Pancreas (tissue), 10 donors: ENCODE data around the gene ZGLP1. TPM values are rescaled to one million over a fixed set of nuclear protein-coding genes. Genes with fewer than 3 reads are reported as not detected.

Experiments used
- ATAC-seq, 4 donors: fragments of 200-7000 bp; cut with Tn5 transposase; one replicate each; pipeline versions ENCODE4 v1.8.0 to v1.9.1; 2020; ENCODE audit warnings: mild to moderate bottlenecking in 4 of 4, moderate library complexity in 4 of 4
- DNase-seq, 6 donors: peaks; one replicate each; pipeline ENCODE4 v3.0.0-alpha.2; 2020
- FAIRE-seq: peaks from 2 replicates; lab custom pipeline; 2012; peaks lifted over from hg19 to GRCh38; lab: Jason Lieb, UNC
- H3K27ac ChIP-seq, 4 donors: fragments of 200-600 bp; sonication (generic); 1 replicate in 3 of 4; 2 replicates in 1 of 4; pipeline versions ENCODE4 v1.5.0 to v1.8.0; 2020
- H3K27me3 ChIP-seq, 4 donors: fragments of 200-600 bp; one replicate each; pipeline ENCODE4 v1.8.0; 2021
- H3K36me3 ChIP-seq, 3 donors: fragments of 200-600 bp; sonication (generic) in 1 of 3; one replicate each; pipeline versions ENCODE4 v1.5.0 to v1.8.0; 2020 to 2021
- H3K4me1 ChIP-seq, 3 donors: fragments of 200-600 bp; one replicate each; pipeline ENCODE4 v1.8.0; 2021
- H3K4me3 ChIP-seq, 4 donors: fragments of 200-600 bp; sonication (generic) in 2 of 4; one replicate each; pipeline versions ENCODE4 v1.5.0 to v1.8.0; 2020 to 2021
- H3K9me3 ChIP-seq, 4 donors: fragments of 200-600 bp; one replicate each; pipeline ENCODE4 v1.8.0; 2021
- CTCF ChIP-seq, 4 donors: fragments of 200-600 bp; sonication (generic) in 3 of 4; IDR thresholded peaks; one replicate each; pipeline versions ENCODE4 v1.5.0 to v1.8.0; 2021; ENCODE audit warnings: antibody characterized with exemption in 4 of 4
- WGBS, 2 donors: extraction: QIAGEN DNeasy Blood & Tissue Kit; methylation state at CpG; one replicate each; pipeline ENCODE4 v1.1.7; 2013; 5-methylcytosine and 5-hydroxymethylcytosine counted together
- intact Hi-C, 3 donors: fragments of 100-400 bp; cut with DNase I; formaldehyde crosslinking; loops; one replicate each; pipeline versions ENCODE4 v1.11.1 to v1.14.2; 2022
- polyA plus RNA-seq, 2 donors: library from polyadenylated mRNA; stranded (reverse); fragments of 200-250 nt; gene quantifications; one replicate each; pipeline ENCODE4 v1.2.3, GENCODE V29; 2013
- total RNA-seq, 6 donors: library from RNA; stranded (reverse); fragmentation: NEBNext Ultra II Directional in 4 of 6; extraction: Animal tissue kit (Norgen Biotek cat#: 25700) in 4 of 6; gene quantifications; one replicate each; pipeline versions ENCODE4 v1.2.1 to v1.2.4, GENCODE V29; 2021 to 2023
- donor health status: healthy with polysubstance abuse.
- donor health status: DM: no; HTN: no; CAD: no; lungs with moderate emphysema.
- donor health status: DM: no; HTN: no; CAD: no.
- donor health status: control.
- donor health status: control.
- donor health status: Bipolar disorder and iron deficiency.
- donor health status: DM: yes; HTN: yes; CAD: no.
- donor health status: DM: no; HTN: no; CAD: no.
- donor health status: DM: no; HTN: no; CAD: no.
- donor health status: DM: yes; HTN: yes; CAD: no.

The ZGLP1 gene
- total and polyA plus RNA-seq, 8 donors, result 0.91 to 44.0 (median 1.7) TPM

DNA sequence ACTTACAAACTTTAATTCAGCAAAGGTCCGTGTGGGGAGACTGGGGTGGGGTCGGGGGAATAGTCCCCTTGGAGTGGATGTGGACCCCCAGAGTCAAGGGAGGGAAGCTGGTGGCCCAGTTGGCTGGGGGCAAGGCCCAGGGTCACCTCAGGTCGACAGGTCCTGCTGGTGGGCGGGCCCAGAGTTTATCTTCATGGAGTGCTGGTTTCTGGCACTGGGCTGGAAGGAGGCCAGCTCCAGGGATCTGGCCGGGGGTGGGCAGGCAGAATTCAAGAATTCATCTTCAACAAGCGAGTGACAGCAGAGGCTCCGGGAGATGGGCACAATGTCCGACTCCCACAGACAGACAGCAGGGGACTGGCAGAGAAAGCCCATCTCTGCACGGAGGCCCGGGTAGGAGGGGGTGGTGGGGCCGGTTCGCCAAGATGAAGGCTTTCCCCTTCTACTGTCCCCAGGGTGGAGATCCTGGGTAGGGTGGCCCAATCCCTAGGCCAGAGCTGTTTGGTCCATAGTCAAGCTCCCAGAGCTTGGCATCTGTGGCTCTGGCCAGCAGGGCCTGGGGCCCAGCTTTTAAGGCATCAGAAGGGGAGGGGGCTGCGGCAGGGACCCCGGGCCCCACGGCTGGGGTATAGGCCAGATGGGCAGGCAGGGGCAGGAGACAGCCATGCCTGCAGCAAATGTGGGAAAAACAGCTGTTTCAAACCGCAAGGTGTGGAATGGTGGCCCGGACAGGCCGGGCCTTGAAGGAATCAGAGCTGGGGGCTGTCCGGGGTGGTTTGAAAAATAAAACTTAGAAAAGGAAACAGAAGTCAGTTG is 6.8 kb upstream of the ZGLP1 start:
- intact Hi-C loops, result no loop called here
- peak overlapping the region in 2 of 4 donors; percentile 73 to 78 for H3K4me3 ChIP-seq
- peaks cover 0 to 23% (median 10%) of the 10 kb centered on the region in 3 donors for H3K36me3 ChIP-seq
- H3K9me3 ChIP-seq, result no peaks in the 10 kb centered on the region
- 53 to 65% methylated on average over 19 of the region's 19 CpGs for WGBS, 2 donors
- peak overlapping the region in 1 of 4 donors; percentile 15 for H3K27ac ChIP-seq
- H3K27me3 ChIP-seq, result no peaks in the 10 kb centered on the region
- peak in 3 of 4 donors; percentile 2 to 9 (median 5) for ATAC-seq
- no peak for TF ChIP-seq CTCF (IDR thresholded peaks at IDR 0.05)
- peaks cover 0 to 9% (median 4%) of the 10 kb centered on the region in 3 donors for H3K4me1 ChIP-seq
- no peak for FAIRE-seq
- peak in 2 of 6 donors; percentile 36 to 76 for DNase-seq

GRCh38 chr19:10315335-10316214 is 6.0 kb upstream of the ZGLP1 start, which contains the start of gene FDX2:
TSS of gene FDX2 (minus strand) at chr19:10316015. CDS start at chr19:10315996, 19 bp downstream.
- FAIRE-seq (no peak), DNase-seq (peak; percentile 89 to 98 (median 94)), ATAC-seq (peak; percentile 94 to 97 (median 96))
- Histone ChIP-seq H3K36me3 (peaks cover 0 to 23% (median 3%) of the 10 kb centered on the region in 3 donors), H3K4me3 (peak within 1 kb of the TSS; percentile 73 to 87 (median 81)), H3K27me3 (no peaks in the 10 kb centered on the region), H3K9me3 (no peaks in the 10 kb centered on the region), H3K27ac (peak within 1 kb of the TSS; percentile 15 to 39 (median 18)), H3K4me1 (peaks cover 0 to 9% (median 4%) of the 10 kb centered on the region in 3 donors)
- WGBS, 2 donors, result 0% methylated on average over 55 of the region's 55 CpGs
- intact Hi-C loops, result no loop called here
- no peak for TF ChIP-seq CTCF (IDR thresholded peaks at IDR 0.05)

GRCh38 chr19:10306327-10306726 is 3.3 kb downstream of the ZGLP1 start:
- no peaks in the 10 kb centered on the region for H3K9me3 ChIP-seq
- no peak overlapping the region for H3K27ac ChIP-seq
- ATAC-seq (no peak), DNase-seq (no peak), FAIRE-seq (no peak)
- H3K27me3 ChIP-seq, result no peaks in the 10 kb centered on the region
- H3K4me1 ChIP-seq, result no peaks in the 10 kb centered on the region
- no peak for TF ChIP-seq CTCF (IDR thresholded peaks at IDR 0.05)
- intact Hi-C loops, result no loop called here
- WGBS, 2 donors, result 83 to 91% methylated on average over 5 of the region's 5 CpGs
- no peak overlapping the region for H3K4me3 ChIP-seq
- H3K36me3 ChIP-seq, result peaks cover 0 to 3% (median 0%) of the 10 kb centered on the region in 3 donors

GRCh38 chr19:10305139-10305806 is 4.3 kb downstream of the ZGLP1 start:
- intact Hi-C loops, result no loop called here
- TF ChIP-seq CTCF (IDR thresholded peaks at IDR 0.05), result no peak
- FAIRE-seq (no peak), DNase-seq (no peak), ATAC-seq (peak in 2 of 4 donors; percentile 53 to 78)
- Histone ChIP-seq H3K27ac (no peak overlapping the region), H3K4me1 (no peaks in the 10 kb centered on the region), H3K36me3 (peaks cover 0 to 3% (median 0%) of the 10 kb centered on the region in 3 donors), H3K4me3 (no peak overlapping the region), H3K27me3 (no peaks in the 10 kb centered on the region), H3K9me3 (no peaks in the 10 kb centered on the region)
- 83 to 85% methylated on average over 17 of the region's 17 CpGs for WGBS, 2 donors
